CD4-positive, alpha-beta T cell treated with Interleukin-12 subunit alpha and Interleukin-12 subunit beta, for 1 hour (primary cell): Measurements from ENCODE around the gene ZMYND19.
A peak's percentile ranks its signal among the peaks of the same experiment; 100 is the strongest.
"Not testable (repeated sequence)": the region's sequence is repeated elsewhere in the genome, so short reads cannot be mapped to it uniquely, and the experiment has no call there.

Experiments
- DNase-seq: peaks from one replicate; pipeline ENCODE4 v3.0.0-alpha.2; 2020

ZMYND19 gene

DNA sequence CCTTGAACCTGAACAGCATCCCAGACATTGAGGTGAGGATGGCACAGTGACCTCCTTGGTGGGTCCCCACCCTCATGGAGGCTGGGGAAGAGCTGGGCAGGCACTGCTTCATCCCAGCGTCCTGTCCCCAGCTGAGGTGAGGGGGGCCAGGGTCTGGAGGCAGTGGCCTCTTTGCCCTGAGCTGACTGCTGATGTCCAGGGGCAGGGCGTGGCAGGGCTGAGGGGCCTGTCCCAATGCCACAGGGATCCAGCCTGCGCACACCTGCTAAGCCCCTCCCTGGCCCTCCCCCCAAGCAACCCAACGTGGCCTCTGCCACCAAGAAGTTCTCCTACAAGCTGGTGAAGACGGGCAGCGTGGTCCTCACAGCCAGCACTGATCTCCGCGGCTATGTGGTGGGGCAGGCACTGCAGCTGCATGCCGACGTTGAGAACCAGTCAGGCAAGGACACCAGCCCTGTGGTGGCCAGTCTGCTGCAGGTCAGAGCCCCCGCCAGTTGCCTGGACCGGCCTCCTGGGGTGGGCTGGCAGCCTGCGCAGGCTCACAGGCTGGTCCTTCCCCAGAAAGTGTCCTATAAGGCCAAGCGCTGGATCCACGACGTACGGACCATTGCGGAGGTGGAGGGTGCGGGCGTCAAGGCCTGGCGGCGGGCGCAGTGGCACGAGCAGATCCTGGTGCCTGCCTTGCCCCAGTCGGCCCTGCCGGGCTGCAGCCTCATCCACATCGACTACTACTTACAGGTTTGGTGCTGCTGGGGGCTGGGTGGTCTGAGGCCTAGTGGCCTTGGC, 23.6 kb upstream of the ZMYND19 start:
- no peak for DNase-seq

GRCh38 chr9:137613259-137613658, 22.9 kb upstream of the ZMYND19 start:
- DNase-seq: no peak

DNA sequence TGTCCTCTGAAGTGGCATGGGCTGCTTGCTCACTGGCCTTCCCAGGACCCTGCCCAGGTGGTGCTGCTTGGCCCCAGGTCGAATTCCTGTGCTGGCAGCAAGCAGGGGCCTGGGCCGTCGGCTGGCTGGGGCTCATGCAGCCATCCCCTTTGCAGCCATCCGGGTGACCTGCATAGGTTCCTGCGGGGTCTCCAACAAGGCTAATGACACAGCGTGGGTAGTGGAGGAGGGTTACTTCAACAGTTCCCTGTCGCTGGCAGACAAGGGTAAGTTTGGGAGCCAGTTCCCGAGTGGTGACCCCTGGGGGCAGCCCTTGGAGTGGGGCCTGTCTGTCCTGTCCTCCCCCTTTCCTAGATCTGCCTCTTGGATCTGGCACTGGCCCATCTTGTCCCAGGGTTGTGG, 22.4 kb upstream of the ZMYND19 start:
- DNase-seq: no peak

- DNase-seq: no peak
Measured at GRCh38 chr9:137611623-137612609, 21.6 kb upstream of the ZMYND19 start.

- no peak for DNase-seq
Measured at GRCh38 chr9:137610944-137611343, 20.6 kb upstream of the ZMYND19 start.

DNA sequence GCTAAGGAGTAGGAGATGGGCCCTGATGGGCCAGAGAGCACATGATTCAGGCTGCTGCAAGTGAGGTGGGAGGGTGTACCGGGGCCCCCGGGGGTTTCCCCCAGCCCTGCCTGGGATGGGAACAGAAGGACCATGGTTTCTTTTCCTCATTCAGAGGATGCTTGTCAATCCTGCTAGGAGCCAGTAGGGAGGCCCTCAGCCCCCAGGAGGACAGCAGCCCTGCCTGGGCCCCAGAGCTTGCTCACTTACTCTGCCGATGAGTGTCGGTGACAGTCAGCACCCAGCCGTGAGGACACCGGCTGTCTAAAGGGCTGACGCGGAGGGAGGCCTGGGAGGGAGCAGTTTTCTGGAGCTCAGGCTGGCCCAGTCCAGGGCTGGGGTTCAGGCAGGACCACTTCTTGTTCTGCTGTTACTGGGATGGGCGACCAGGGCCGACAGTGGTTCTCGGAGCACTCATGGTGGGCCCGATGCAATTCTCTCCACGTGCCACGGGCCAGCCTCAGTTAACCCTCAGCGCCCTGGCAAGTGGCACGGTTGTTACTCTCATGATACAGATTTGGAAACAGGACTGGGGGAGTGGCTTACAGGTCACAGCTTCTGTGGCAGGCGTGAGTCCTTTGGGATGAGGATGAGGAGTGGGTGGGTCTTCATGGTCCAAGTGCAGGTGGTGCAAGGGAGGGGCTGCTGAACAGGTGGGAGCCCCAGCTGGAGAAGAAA, 17.0 kb upstream of the ZMYND19 start:
- no peak for DNase-seq

DNA sequence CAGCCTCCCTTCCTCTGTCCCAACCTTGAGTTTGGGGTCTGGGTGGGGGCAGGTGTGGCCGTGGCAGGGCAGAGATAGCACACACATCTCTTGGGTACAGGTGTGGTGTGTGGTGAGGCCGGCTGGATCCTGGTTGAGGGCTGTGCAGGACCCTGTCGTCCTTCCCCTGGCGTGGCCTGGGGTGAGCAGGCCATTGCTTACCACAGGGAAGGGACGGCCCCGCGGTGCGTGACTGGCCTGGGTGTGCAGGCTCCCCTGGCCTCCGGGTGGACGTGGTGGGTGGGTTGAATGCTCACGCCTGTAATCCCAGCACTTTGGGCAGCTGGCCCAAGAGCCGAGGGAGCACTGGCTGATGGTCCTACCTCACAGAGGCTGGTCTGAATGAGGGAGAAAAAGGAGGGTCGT, 16.4 kb upstream of the ZMYND19 start:
- no peak for DNase-seq

DNA sequence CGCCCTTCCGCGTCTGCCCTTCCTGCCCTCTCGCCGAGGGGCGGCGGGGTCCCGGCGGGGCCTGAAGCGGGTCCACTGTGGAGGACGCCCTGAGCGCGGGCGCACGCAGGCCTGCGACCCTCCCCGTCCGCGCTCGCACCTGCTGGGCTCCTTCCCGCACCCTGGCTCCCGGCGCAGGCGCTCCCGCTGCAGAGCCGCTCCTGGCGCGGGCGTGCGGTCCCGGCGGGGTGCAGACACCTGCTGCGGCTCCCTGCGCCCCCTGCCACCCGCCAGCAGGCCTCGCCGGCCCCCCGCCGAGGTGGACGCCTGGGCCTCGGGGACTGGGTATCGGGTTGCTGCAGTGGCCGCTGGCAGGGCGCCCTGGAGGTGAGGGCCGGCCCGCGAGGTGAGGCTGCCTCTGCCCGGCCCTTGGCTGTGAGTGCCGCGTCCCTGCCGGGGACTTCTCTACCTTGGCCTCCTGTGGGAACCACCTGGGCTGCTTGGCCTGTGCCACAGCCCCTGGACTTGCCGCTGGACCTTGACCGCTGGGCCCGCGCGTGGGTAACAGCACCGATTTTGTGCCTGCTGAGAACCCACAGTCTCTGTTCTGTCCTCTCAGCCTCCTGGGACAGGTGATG, 15.8 kb upstream of the ZMYND19 start:
- DNase-seq: no peak

DNA sequence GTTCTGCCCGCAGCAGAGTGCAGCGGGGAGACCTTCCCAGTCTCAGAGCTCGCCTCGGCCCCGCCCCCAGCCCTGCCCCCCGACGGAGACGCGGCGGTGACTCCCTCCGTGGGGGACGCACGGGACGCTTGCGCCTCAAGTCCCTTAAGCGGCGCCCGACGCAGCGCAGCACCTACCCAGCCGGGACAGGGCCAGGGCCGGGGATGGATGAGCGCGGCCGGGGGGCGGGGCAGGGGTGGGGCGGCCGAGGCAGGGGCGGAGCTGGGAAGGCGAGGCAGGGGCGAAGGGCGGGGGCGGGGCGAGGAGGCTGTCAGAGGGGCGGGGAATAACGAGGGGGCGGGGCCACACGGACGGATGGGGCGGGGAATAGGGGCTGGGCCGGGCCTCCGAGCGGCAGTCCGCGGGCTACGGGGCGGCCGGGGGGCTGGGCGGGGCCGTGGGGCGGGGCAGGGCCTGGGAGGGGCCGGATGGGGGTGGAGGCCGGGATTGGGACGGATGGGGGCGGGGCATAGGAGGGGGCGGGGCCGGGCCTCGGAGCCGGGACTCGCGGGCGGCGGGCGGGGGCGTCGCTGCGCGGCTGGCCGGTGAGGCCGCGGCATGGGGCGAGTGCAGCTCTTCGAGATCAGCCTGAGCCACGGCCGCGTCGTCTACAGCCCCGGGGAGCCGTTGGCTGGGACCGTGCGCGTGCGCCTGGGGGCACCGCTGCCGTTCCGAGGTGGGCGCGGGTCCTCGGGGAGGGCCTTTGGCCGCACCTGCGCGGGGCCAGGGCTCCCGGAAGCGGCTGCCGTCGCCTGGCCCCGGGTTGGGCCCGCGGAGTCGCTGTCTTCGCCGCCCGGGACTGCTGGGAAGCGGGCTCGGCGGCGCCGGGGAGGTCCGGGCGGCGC, 15.1 kb upstream of the ZMYND19 start, which contains the start of gene ARRDC1:
ARRDC1 (plus strand) TSS at position 566 of the 884 bp plus-strand sequence; CDS start at position 598, 32 bp downstream.
- DNase-seq: peak; percentile 93

- DNase-seq: no peak
Measured at GRCh38 chr9:137604345-137605086, 14.2 kb upstream of the ZMYND19 start.

- DNase-seq: no peak
Measured at GRCh38 chr9:137603879-137604278, 13.6 kb upstream of the ZMYND19 start.

DNA sequence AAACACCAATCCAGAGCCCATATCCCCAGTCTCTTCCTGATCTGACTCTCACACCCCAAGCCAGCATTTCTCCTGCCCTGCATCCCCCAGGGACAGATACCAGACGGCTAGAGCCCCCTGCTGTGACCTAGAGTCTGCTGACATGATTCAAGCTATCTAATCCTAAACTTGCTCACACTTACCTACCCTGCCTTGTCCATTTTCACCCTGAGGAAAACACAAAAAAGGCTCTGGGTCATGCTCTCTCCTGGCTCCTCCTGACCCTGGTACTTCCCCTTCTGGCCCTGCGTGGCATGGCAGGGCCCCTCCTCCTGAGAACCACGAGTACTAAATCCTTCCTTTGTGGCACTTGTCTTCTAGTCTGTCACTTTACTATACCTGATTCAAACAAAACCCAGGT, 12.3 kb upstream of the ZMYND19 start:
- DNase-seq: no peak

DNA sequence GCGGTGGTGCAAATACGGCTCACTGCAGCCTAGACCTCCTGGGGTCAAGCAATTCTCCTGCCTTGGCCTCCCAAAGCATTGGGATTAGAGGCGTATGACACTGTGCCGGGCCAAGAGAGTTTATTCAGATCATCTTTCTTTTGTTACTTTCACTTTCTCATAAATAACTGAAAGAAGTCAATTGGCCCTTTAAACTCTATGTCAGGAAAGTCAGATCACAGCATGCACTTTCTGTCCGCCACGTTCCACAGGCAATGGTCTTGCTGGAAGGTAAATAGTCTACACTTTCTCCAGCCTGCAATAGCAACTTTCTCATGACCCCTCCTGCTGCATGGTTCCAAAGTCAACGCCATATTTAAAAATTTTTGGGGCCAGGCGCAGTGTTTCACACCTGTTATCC, 8.6 kb upstream of the ZMYND19 start:
- no peak for DNase-seq

GRCh38 chr9:137596577-137596976, 6.3 kb upstream of the ZMYND19 start:
- not testable (repeated sequence) for DNase-seq

- DNase-seq: no peak
Measured at GRCh38 chr9:137593176-137593575, 2.9 kb upstream of the ZMYND19 start.

DNA sequence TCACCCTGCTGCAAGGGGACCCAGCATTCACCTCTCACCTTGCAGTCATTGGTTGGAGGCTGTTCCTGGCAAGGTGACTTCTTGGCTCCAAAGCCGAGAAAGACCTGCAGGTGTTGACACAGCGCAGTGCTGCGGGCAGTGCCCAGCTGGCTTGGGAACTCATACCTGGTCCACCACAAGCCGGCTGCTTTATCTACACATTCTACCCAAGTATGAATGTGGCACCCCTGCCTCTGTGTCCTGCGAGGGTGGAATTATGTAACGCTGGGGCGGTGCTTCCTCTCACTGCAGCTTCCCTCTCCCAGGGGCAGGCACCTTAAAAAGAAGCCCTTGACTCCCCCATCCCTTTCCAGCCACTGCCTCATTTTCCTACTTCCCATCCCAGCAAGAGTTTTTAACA, 2.5 kb upstream of the ZMYND19 start:
- DNase-seq: no peak

DNA sequence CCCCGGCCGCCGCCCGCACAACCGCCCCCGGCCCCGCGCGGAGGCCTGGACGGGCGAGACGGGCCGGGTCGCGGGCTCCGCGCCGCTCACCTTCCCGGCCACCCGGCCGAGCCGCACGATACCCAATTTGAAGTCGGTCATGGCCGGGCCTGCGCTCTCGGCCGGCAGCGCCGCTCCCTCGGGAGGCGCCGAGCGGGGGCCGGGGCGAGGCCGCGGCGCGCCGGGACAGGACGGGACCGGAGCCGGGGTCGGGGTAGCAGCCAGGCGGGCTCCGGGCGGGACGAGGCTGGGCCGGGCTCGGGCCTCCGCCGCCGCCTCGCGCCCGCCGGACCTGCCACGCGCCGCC, 216 bp downstream of the ZMYND19 start:
- DNase-seq: no peak

GRCh38 chr9:137589441-137590122, 730 bp downstream of the ZMYND19 start:
- no peak for DNase-seq

DNA sequence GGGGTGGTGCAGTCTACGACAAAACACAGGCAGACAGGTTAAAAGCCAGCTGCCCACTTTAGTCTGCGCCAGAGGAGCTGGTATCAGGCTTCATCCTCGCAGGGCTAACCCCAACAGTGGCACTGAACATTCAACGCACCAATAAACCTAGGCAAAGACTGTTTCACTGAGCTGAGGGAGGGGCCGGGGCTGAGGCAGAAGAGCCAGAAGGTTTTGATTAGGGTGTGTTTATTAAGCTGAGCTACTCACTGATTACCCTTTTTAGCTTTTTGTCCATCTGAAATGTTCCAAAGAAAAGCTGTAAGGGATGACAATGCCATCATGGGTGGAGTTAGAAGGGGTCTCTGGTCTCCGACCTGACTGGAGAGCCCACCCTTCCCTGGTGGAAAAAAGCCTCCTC, 1.4 kb downstream of the ZMYND19 start:
- no peak for DNase-seq

DNA sequence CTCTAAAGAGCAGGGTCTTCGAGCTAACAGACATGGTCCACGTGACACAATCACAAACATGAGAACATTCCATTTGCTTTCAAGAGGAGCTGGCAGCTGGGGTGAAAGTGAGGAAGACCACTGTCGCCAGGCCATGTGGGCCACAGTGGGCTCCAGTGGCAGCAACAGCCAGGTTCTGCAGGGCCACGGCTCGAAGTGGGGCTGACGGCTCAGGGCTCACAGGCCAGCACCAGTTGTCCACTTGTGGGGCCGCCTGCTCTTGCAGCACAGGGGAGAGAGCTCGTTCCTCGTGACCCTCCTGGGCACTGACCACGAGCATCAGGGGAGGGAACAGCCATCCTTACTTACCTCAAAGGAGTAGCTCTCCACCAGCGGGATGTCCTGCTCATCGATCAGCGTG, 2.0 kb downstream of the ZMYND19 start:
- no peak for DNase-seq
